ENCODE results near the gene ATP6V1F. TPM values are rescaled to one million over a fixed set of nuclear protein-coding genes. Genes with fewer than 3 reads are reported as not detected.

ATP6V1F gene
- polyA plus RNA-seq, 4 donors = 145 to 239 (median 191) TPM

DNA sequence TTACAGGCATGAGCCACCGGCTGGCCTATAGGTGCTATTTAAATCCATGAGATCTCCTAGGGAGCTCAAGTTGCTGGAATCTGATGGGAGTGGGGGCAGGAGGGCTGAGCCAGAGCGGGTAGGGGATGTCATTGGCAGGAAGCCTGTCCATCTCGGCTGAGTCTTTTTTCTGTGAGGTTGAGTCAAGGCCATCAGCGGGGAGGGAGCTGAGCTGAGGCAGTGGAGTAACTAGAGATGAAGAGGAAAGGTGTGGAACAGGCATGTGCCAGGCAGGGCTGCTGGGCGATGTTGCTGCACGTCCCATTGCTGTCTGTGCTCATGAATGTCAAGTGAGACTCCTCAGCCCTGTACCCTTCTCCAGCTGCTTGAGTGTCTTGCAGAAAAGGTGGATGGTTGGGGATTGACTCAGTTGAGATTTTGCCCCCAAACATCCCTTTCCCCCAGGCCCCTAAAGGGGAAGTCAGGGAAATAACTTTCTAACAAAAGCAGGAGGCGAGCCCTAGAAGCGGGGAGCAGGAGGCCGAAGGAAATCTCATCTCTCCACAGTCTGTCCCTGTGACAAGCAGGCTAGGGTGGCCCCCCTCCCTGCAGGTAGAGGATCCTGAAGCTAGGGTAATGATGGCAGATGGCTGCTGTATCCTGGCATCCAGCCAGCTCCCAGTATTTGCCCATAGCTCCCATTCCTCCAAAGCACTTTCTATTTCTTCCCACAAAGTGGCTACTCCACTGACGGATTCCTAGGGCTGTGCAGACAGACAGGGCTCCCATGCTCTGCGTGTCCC is 5.4 kb downstream of the ATP6V1F start:
- H3K4me3 ChIP-seq (ENCODE audit: low read depth in 1 of 3, low read length in 3 of 3) = no peak overlapping the region
- peaks cover 0 to 32% (median 2%) of the 10 kb centered on the region in 3 donors for H3K36me3 ChIP-seq (ENCODE audit: control insufficient read depth in 3 of 3, insufficient read depth in 2 of 3, low read depth in 1 of 3, low read length in 3 of 3)
- peaks cover 2 to 22% (median 3%) of the 10 kb centered on the region in 3 donors for H3K4me1 ChIP-seq (ENCODE audit: control insufficient read depth in 3 of 3, insufficient read depth in 2 of 3, low read depth in 1 of 3, low read length in 2 of 3)
- FAIRE-seq (no peak), DNase-seq (peak; percentile 50 to 69)
- H3K27me3 ChIP-seq (ENCODE audit: control insufficient read depth in 3 of 3, insufficient read depth in 3 of 3, low read length in 3 of 3) = no peaks in the 10 kb centered on the region
- no peaks in the 10 kb centered on the region for H3K9me3 ChIP-seq (ENCODE audit: control insufficient read depth in 2 of 2, insufficient read depth in 1 of 2, low read depth in 1 of 2, low read length in 1 of 2)
- H3K27ac ChIP-seq (ENCODE audit: low read depth in 1 of 3, low read length in 2 of 3) = no peak overlapping the region
- 43 to 65% (median 51%) methylated on average over 11 of the region's 11 CpGs for WGBS, 3 donors

- H3K36me3 ChIP-seq (ENCODE audit: control insufficient read depth in 3 of 3, insufficient read depth in 2 of 3, low read depth in 1 of 3, low read length in 3 of 3) = peaks cover 0 to 32% (median 2%) of the 10 kb centered on the region in 3 donors
- no peaks in the 10 kb centered on the region for H3K27me3 ChIP-seq (ENCODE audit: control insufficient read depth in 3 of 3, insufficient read depth in 3 of 3, low read length in 3 of 3)
- 25 to 42% (median 28%) methylated on average over 13 of the region's 13 CpGs for WGBS, 3 donors
- peak overlapping the region in 1 of 3 donors; percentile 10 for H3K27ac ChIP-seq (ENCODE audit: low read depth in 1 of 3, low read length in 2 of 3)
- peak overlapping the region; percentile 41 to 47 (median 46) for H3K4me3 ChIP-seq (ENCODE audit: low read depth in 1 of 3, low read length in 3 of 3)
- no peaks in the 10 kb centered on the region for H3K9me3 ChIP-seq (ENCODE audit: control insufficient read depth in 2 of 2, insufficient read depth in 1 of 2, low read depth in 1 of 2, low read length in 1 of 2)
- DNase-seq (no peak), FAIRE-seq (no peak)
- peaks cover 2 to 28% (median 3%) of the 10 kb centered on the region in 3 donors for H3K4me1 ChIP-seq (ENCODE audit: control insufficient read depth in 3 of 3, insufficient read depth in 2 of 3, low read depth in 1 of 3, low read length in 2 of 3)
These were observed 6.0 kb downstream of the ATP6V1F start for GRCh38 chr7:128868624-128869137.

GRCh38 chr7:128869138-128869943 is 6.7 kb downstream of the ATP6V1F start:
- Histone ChIP-seq H3K4me1 (ENCODE audit: control insufficient read depth in 3 of 3, insufficient read depth in 2 of 3, low read depth in 1 of 3, low read length in 2 of 3) (peaks cover 2 to 35% (median 3%) of the 10 kb centered on the region in 3 donors), H3K27me3 (ENCODE audit: control insufficient read depth in 3 of 3, insufficient read depth in 3 of 3, low read length in 3 of 3) (no peaks in the 10 kb centered on the region), H3K9me3 (ENCODE audit: control insufficient read depth in 2 of 2, insufficient read depth in 1 of 2, low read depth in 1 of 2, low read length in 1 of 2) (no peaks in the 10 kb centered on the region), H3K27ac (ENCODE audit: low read depth in 1 of 3, low read length in 2 of 3) (peak overlapping the region in 2 of 3 donors; percentile 51 to 58), H3K4me3 (ENCODE audit: low read depth in 1 of 3, low read length in 3 of 3) (peak overlapping the region; percentile 41 to 47 (median 46)), H3K36me3 (ENCODE audit: control insufficient read depth in 3 of 3, insufficient read depth in 2 of 3, low read depth in 1 of 3, low read length in 3 of 3) (peaks cover 0 to 32% (median 2%) of the 10 kb centered on the region in 3 donors)
- DNase-seq (peak; percentile 75 to 84), FAIRE-seq (no peak)
- WGBS, 3 donors = 1% methylated on average over 46 to 86 of the region's 86 CpGs

GRCh38 chr7:128869944-128870285 is 7.3 kb downstream of the ATP6V1F start:
- FAIRE-seq (no peak), DNase-seq (peak in 1 of 2 donors; percentile 23)
- peak overlapping the region in 2 of 3 donors; percentile 10 to 46 for H3K4me3 ChIP-seq (ENCODE audit: low read depth in 1 of 3, low read length in 3 of 3)
- no peak overlapping the region for H3K27ac ChIP-seq (ENCODE audit: low read depth in 1 of 3, low read length in 2 of 3)
- H3K36me3 ChIP-seq (ENCODE audit: control insufficient read depth in 3 of 3, insufficient read depth in 2 of 3, low read depth in 1 of 3, low read length in 3 of 3) = peaks cover 0 to 27% (median under 1%) of the 10 kb centered on the region in 3 donors
- no peaks in the 10 kb centered on the region for H3K27me3 ChIP-seq (ENCODE audit: control insufficient read depth in 3 of 3, insufficient read depth in 3 of 3, low read length in 3 of 3)
- H3K4me1 ChIP-seq (ENCODE audit: control insufficient read depth in 3 of 3, insufficient read depth in 2 of 3, low read depth in 1 of 3, low read length in 2 of 3) = peaks cover 2 to 40% (median 3%) of the 10 kb centered on the region in 3 donors
- 5 to 6% (median 5%) methylated on average over 14 to 30 of the region's 30 CpGs for WGBS, 3 donors
- H3K9me3 ChIP-seq (ENCODE audit: control insufficient read depth in 2 of 2, insufficient read depth in 1 of 2, low read depth in 1 of 2, low read length in 1 of 2) = no peaks in the 10 kb centered on the region

- no peak overlapping the region for H3K27ac ChIP-seq (ENCODE audit: low read depth in 1 of 3, low read length in 2 of 3)
- no peaks in the 10 kb centered on the region for H3K9me3 ChIP-seq (ENCODE audit: control insufficient read depth in 2 of 2, insufficient read depth in 1 of 2, low read depth in 1 of 2, low read length in 1 of 2)
- DNase-seq (no peak), FAIRE-seq (no peak)
- H3K36me3 ChIP-seq (ENCODE audit: control insufficient read depth in 3 of 3, insufficient read depth in 2 of 3, low read depth in 1 of 3, low read length in 3 of 3) = peaks cover 0 to 15% (median 0%) of the 10 kb centered on the region in 3 donors
- WGBS, 3 donors = 85 to 94% (median 93%) methylated on average over 5 of the region's 5 CpGs
- no peak overlapping the region for H3K4me3 ChIP-seq (ENCODE audit: low read depth in 1 of 3, low read length in 3 of 3)
- H3K27me3 ChIP-seq (ENCODE audit: control insufficient read depth in 3 of 3, insufficient read depth in 3 of 3, low read length in 3 of 3) = no peaks in the 10 kb centered on the region
- peaks cover 3 to 51% (median 4%) of the 10 kb centered on the region in 3 donors for H3K4me1 ChIP-seq (ENCODE audit: control insufficient read depth in 3 of 3, insufficient read depth in 2 of 3, low read depth in 1 of 3, low read length in 2 of 3)
These were observed 8.4 kb downstream of the ATP6V1F start for GRCh38 chr7:128871050-128871449.

DNA sequence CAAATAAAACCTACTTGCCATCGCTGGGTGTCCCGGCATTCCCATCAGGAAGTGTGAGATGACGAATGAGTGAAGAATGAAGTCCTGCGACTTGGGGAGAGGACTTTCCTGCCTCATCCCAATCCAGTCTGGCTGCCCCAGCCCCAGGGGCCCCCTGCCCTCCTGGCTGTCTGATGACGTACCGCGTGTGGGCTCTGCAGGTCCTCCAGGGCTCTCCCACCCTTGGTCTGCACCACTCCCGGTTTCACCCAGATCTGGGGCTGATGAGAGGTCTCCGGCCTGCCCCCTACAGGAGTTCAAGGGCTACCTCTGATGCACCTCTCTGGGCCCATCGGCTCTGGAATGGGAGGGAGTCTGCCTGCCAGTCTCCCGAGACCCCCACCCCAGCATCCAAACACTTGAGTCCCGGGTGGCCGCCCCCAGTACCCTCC is 9.8 kb downstream of the ATP6V1F start:
- WGBS, 3 donors = 53 to 68% (median 67%) methylated on average over 13 of the region's 13 CpGs
- Histone ChIP-seq H3K9me3 (ENCODE audit: control insufficient read depth in 2 of 2, insufficient read depth in 1 of 2, low read depth in 1 of 2, low read length in 1 of 2) (no peaks in the 10 kb centered on the region), H3K27me3 (ENCODE audit: control insufficient read depth in 3 of 3, insufficient read depth in 3 of 3, low read length in 3 of 3) (no peaks in the 10 kb centered on the region), H3K27ac (ENCODE audit: low read depth in 1 of 3, low read length in 2 of 3) (no peak overlapping the region), H3K4me1 (ENCODE audit: control insufficient read depth in 3 of 3, insufficient read depth in 2 of 3, low read depth in 1 of 3, low read length in 2 of 3) (peaks cover 3 to 61% (median 4%) of the 10 kb centered on the region in 3 donors), H3K4me3 (ENCODE audit: low read depth in 1 of 3, low read length in 3 of 3) (no peak overlapping the region), H3K36me3 (ENCODE audit: control insufficient read depth in 3 of 3, insufficient read depth in 2 of 3, low read depth in 1 of 3, low read length in 3 of 3) (peaks cover 0 to 8% (median 0%) of the 10 kb centered on the region in 3 donors)
- FAIRE-seq (no peak), DNase-seq (no peak)

GRCh38 chr7:128873234-128873633 is 10.6 kb downstream of the ATP6V1F start:
- no peak overlapping the region for H3K4me3 ChIP-seq (ENCODE audit: low read depth in 1 of 3, low read length in 3 of 3)
- WGBS, 3 donors = 44 to 74% (median 55%) methylated on average over 9 of the region's 9 CpGs
- peaks cover 3 to 55% (median 4%) of the 10 kb centered on the region in 3 donors for H3K4me1 ChIP-seq (ENCODE audit: control insufficient read depth in 3 of 3, insufficient read depth in 2 of 3, low read depth in 1 of 3, low read length in 2 of 3)
- H3K27ac ChIP-seq (ENCODE audit: low read depth in 1 of 3, low read length in 2 of 3) = no peak overlapping the region
- DNase-seq (peak in 1 of 2 donors; percentile 28), FAIRE-seq (no peak)
- H3K27me3 ChIP-seq (ENCODE audit: control insufficient read depth in 3 of 3, insufficient read depth in 3 of 3, low read length in 3 of 3) = no peaks in the 10 kb centered on the region
- H3K36me3 ChIP-seq (ENCODE audit: control insufficient read depth in 3 of 3, insufficient read depth in 2 of 3, low read depth in 1 of 3, low read length in 3 of 3) = peaks cover 0 to 3% (median 0%) of the 10 kb centered on the region in 3 donors
- no peaks in the 10 kb centered on the region for H3K9me3 ChIP-seq (ENCODE audit: control insufficient read depth in 2 of 2, insufficient read depth in 1 of 2, low read depth in 1 of 2, low read length in 1 of 2)

Data from small intestine (tissue), 7 donors.